Neural progenitor cell (in vitro differentiated cells): ENCODE measurements around the gene KCNMA1.

Source experiments
- CTCF ChIP-seq: fragments of 200-600 bp; sonication (generic); IDR thresholded peaks from 2 replicates; pipeline ENCODE4 v1.5.1; 2017; ENCODE audit warnings: antibody characterized with exemption, mild to moderate bottlenecking
- EZH2 ChIP-seq: fragments of 200-600 bp; sonication (generic); IDR thresholded peaks from 2 replicates; pipeline ENCODE4 v1.6.1; 2017; ENCODE audit warnings: antibody characterized with exemption, mild to moderate bottlenecking, moderate library complexity
- EZH2phosphoT487 ChIP-seq: fragments of 200-600 bp; sonication (generic); IDR thresholded peaks from 2 replicates; pipeline ENCODE4 v1.6.1; 2017; ENCODE audit warnings: antibody characterized with exemption

- TF ChIP-seq CTCF (no peak), EZH2 (no peak), EZH2phosphoT487 (no peak)
Measured at GRCh38 chr10:77264527-77264926, 373.1 kb downstream of the KCNMA1 start.
